ENCODE measurements around the gene SNRPD1. TPM values are rescaled to one million over a fixed set of nuclear protein-coding genes. Genes with fewer than 3 reads are reported as not detected.
"Not testable (repeated sequence)": the region's sequence is repeated elsewhere in the genome, so short reads cannot be mapped to it uniquely, and the experiment has no call there.

The SNRPD1 gene
- total RNA-seq, 1 experiment from 2014 or later = 20.4 TPM

GRCh38 chr18:21672521-21673267 lies 60.6 kb downstream of the SNRPD1 start:
- Histone ChIP-seq H3K4me2 (ENCODE audit: low read depth, low read length, poor library complexity, severe bottlenecking) (no peak overlapping the region), H4K20me1 (ENCODE audit: insufficient read depth, low read depth, low read length) (no peaks in the 10 kb centered on the region)

GRCh38 chr18:21675354-21675753 lies 63.2 kb downstream of the SNRPD1 start:
- not testable (repeated sequence) for H3K4me1 ChIP-seq (ENCODE audit: low read length); DNase-seq; H3K4me3 ChIP-seq (ENCODE audit: low read length); H3K9me2 ChIP-seq (replicated peaks; ENCODE audit: insufficient read depth, low read length); H3K27me3 ChIP-seq (ENCODE audit: low read length); H3K9ac ChIP-seq (ENCODE audit: low read length); H3K79me2 ChIP-seq (ENCODE audit: low read length); H4K20me1 ChIP-seq (ENCODE audit: insufficient read depth, low read depth, low read length); H3K9me3 ChIP-seq (ENCODE audit: low read length); H2AFZ ChIP-seq (ENCODE audit: low read length); H3K4me2 ChIP-seq (ENCODE audit: low read depth, low read length, poor library complexity, severe bottlenecking); H3K27ac ChIP-seq (ENCODE audit: low read length)
- H3K36me3 ChIP-seq (ENCODE audit: insufficient read depth, low read length) = peaks cover 29% of the 10 kb centered on the region

More at GRCh38 chr18:21672521-21673267, 60.6 kb downstream of the SNRPD1 start:
- no peaks in the 10 kb centered on the region for H3K9me2 ChIP-seq (replicated peaks; ENCODE audit: insufficient read depth, low read length)
- no peaks in the 10 kb centered on the region for H3K27me3 ChIP-seq (ENCODE audit: low read length)
- no peak overlapping the region for H3K4me3 ChIP-seq (ENCODE audit: low read length)
- H3K36me3 ChIP-seq (ENCODE audit: insufficient read depth, low read length) = peaks cover 18% of the 10 kb centered on the region; the same call in 1 of the 2 replicates
- H3K27ac ChIP-seq (ENCODE audit: low read length) = no peak overlapping the region
- H3K4me1 ChIP-seq (ENCODE audit: low read length) = no peaks in the 10 kb centered on the region
- DNase-seq = no peak
- H3K9ac ChIP-seq (ENCODE audit: low read length) = no peak overlapping the region
- 0 out of 2 replicates have a peak, but pooled peaks cover under 1% of the 10 kb centered on the region for H3K79me2 ChIP-seq (ENCODE audit: low read length)
- H2AFZ ChIP-seq (ENCODE audit: low read length) = no peak overlapping the region
- no peaks in the 10 kb centered on the region for H3K9me3 ChIP-seq (ENCODE audit: low read length)

GRCh38 chr18:21678859-21679258 lies 66.7 kb downstream of the SNRPD1 start:
- no peaks in the 10 kb centered on the region for H3K9me3 ChIP-seq (ENCODE audit: low read length)
- no peak overlapping the region for H3K4me2 ChIP-seq (ENCODE audit: low read depth, low read length, poor library complexity, severe bottlenecking)
- H2AFZ ChIP-seq (ENCODE audit: low read length) = no peak overlapping the region
- H3K4me3 ChIP-seq (ENCODE audit: low read length) = no peak overlapping the region
- H3K27me3 ChIP-seq (ENCODE audit: low read length) = no peaks in the 10 kb centered on the region
- H3K9ac ChIP-seq (ENCODE audit: low read length) = no peak overlapping the region
- H3K9me2 ChIP-seq (replicated peaks; ENCODE audit: insufficient read depth, low read length) = no peaks in the 10 kb centered on the region
- H3K27ac ChIP-seq (ENCODE audit: low read length) = peak overlapping the region; percentile 37; the same call in 1 of the 2 replicates
- DNase-seq = no peak
- peaks cover 30% of the 10 kb centered on the region; the same call in 1 of the 2 replicates for H3K79me2 ChIP-seq (ENCODE audit: low read length)
- peaks cover 16% of the 10 kb centered on the region for H3K4me1 ChIP-seq (ENCODE audit: low read length)
- no peaks in the 10 kb centered on the region for H4K20me1 ChIP-seq (ENCODE audit: insufficient read depth, low read depth, low read length)
- H3K36me3 ChIP-seq (ENCODE audit: insufficient read depth, low read length) = peaks cover 51% of the 10 kb centered on the region

GRCh38 chr18:21680161-21680560 lies 68.0 kb downstream of the SNRPD1 start:
- H3K4me1 ChIP-seq (ENCODE audit: low read length) = peaks cover 26% of the 10 kb centered on the region
- H3K4me2 ChIP-seq (ENCODE audit: low read depth, low read length, poor library complexity, severe bottlenecking) = no peak overlapping the region
- H2AFZ ChIP-seq (ENCODE audit: low read length) = no peak overlapping the region
- no peaks in the 10 kb centered on the region for H3K27me3 ChIP-seq (ENCODE audit: low read length)
- H3K9me2 ChIP-seq (replicated peaks; ENCODE audit: insufficient read depth, low read length) = no peaks in the 10 kb centered on the region
- no peak for DNase-seq
- H3K9me3 ChIP-seq (ENCODE audit: low read length) = no peaks in the 10 kb centered on the region
- H3K4me3 ChIP-seq (ENCODE audit: low read length) = no peak overlapping the region
- peaks cover 41% of the 10 kb centered on the region for H3K79me2 ChIP-seq (ENCODE audit: low read length)
- no peaks in the 10 kb centered on the region for H4K20me1 ChIP-seq (ENCODE audit: insufficient read depth, low read depth, low read length)
- peaks cover 61% of the 10 kb centered on the region for H3K36me3 ChIP-seq (ENCODE audit: insufficient read depth, low read length)
- no peak overlapping the region for H3K27ac ChIP-seq (ENCODE audit: low read length)
- H3K9ac ChIP-seq (ENCODE audit: low read length) = no peak overlapping the region

GRCh38 chr18:21682371-21683051 lies 70.4 kb downstream of the SNRPD1 start:
- Histone ChIP-seq H3K9me3 (ENCODE audit: low read length) (no peaks in the 10 kb centered on the region), H3K4me3 (ENCODE audit: low read length) (no peak overlapping the region), H3K9ac (ENCODE audit: low read length) (no peak overlapping the region), H3K79me2 (ENCODE audit: low read length) (peaks cover 57% of the 10 kb centered on the region), H3K9me2 (replicated peaks; ENCODE audit: insufficient read depth, low read length) (no peaks in the 10 kb centered on the region), H3K36me3 (ENCODE audit: insufficient read depth, low read length) (peaks cover 57% of the 10 kb centered on the region), H3K4me1 (ENCODE audit: low read length) (peaks cover 49% of the 10 kb centered on the region), H4K20me1 (ENCODE audit: insufficient read depth, low read depth, low read length) (no peaks in the 10 kb centered on the region), H2AFZ (ENCODE audit: low read length) (no peak overlapping the region), H3K27ac (ENCODE audit: low read length) (peak overlapping the region; percentile 68), H3K4me2 (ENCODE audit: low read depth, low read length, poor library complexity, severe bottlenecking) (no peak overlapping the region), H3K27me3 (ENCODE audit: low read length) (no peaks in the 10 kb centered on the region)
- no peak for DNase-seq

Small RNAs within 50 kb of the gene (small RNA-seq; reads per million reads assigned to genes)
- gene MIR320C1 = not detected

Other genes starting within 250 kb of the SNRPD1 start
- gene ESCO1, start 11.6 kb upstream of the SNRPD1 start, total RNA-seq (2014; rRNA removed; shearing (Covaris generic); ENCODE audit: low replicate concordance) = 23.6 and 35.5 TPM in 2 replicates
- 64.2 and 142 TPM in 2 replicates for gene ABHD3, start 92.5 kb downstream of the SNRPD1 start, total RNA-seq (2014; rRNA removed; shearing (Covaris generic); ENCODE audit: low replicate concordance)
- gene MIB1, start 128.5 kb downstream of the SNRPD1 start, total RNA-seq (2014; rRNA removed; shearing (Covaris generic); ENCODE audit: low replicate concordance) = 40.4 and 56.2 TPM in 2 replicates

Measured in Karpas-422 (cell line).